Uterus (tissue), 4 donors: Measurements from ENCODE around the gene SBF2. TPM values are rescaled to one million over a fixed set of nuclear protein-coding genes. Genes with fewer than 3 reads are reported as not detected.

Experiments
- DNase-seq, 2 donors: peaks; one replicate each; pipeline ENCODE4 v3.0.0-alpha.2; 2019 to 2020
- H3K27ac ChIP-seq, 2 donors: fragments of 200-600 bp; sonication (generic); 1 replicate in 1 of 2; 2 replicates in 1 of 2; pipeline ENCODE4 v1.5.1; 2016 to 2018
- H3K27me3 ChIP-seq, 2 donors: fragments of 200-600 bp; sonication (generic); one replicate each; pipeline ENCODE4 v1.5.1; 2018 to 2019; ENCODE audit warnings: control low read depth in 1 of 2
- H3K36me3 ChIP-seq, 2 donors: fragments of 200-600 bp; sonication (generic); one replicate each; pipeline ENCODE4 v1.5.1; 2019; ENCODE audit warnings: control low read depth in 1 of 2
- H3K4me1 ChIP-seq, 2 donors: fragments of 200-600 bp; sonication (generic); one replicate each; pipeline ENCODE4 v1.5.1; 2018 to 2019; ENCODE audit warnings: control low read depth in 1 of 2
- H3K4me3 ChIP-seq, 2 donors: fragments of 200-600 bp; sonication (generic); 1 replicate in 1 of 2; 2 replicates in 1 of 2; pipeline ENCODE4 v1.5.1; 2018 to 2019; ENCODE audit warnings: mild to moderate bottlenecking in 1 of 2
- H3K9me3 ChIP-seq, 2 donors: fragments of 200-600 bp; sonication (generic); one replicate each; pipeline ENCODE4 v1.5.1; 2019; ENCODE audit warnings: control low read depth in 1 of 2
- CTCF ChIP-seq, 4 experiments: fragments of 200-600 bp in 2 of 4; fragments of 450-650 bp in 2 of 4; sonication (generic) in 2 of 4; IDR thresholded peaks; one replicate each; pipeline ENCODE4 v1.5.1; 2016 to 2019; ENCODE audit warnings: antibody characterized with exemption in 4 of 4, mild to moderate bottlenecking in 2 of 4, moderate library complexity in 1 of 4
- POLR2A ChIP-seq, 2 donors: fragments of 450-650 bp; IDR thresholded peaks; one replicate each; pipeline ENCODE4 v1.6.1; 2016; ENCODE audit warnings: antibody characterized with exemption in 2 of 2, mild to moderate bottlenecking in 1 of 2, moderate library complexity in 1 of 2
- intact Hi-C: fragments of 100-400 bp; cut with DNase I; formaldehyde crosslinking; loops from one replicate; pipeline ENCODE4 v1.15.1; 2023; ENCODE audit warnings: low total_unique reads
- total RNA-seq, 4 donors: library from RNA; depleted of rRNA in 3 of 4; stranded (reverse); fragments of >200 nt in 3 of 4; gene quantifications; one replicate each; pipeline versions ENCODE4 v1.1.0 to v1.2.4, GENCODE V29; 2014 to 2023
- donor health status: DM: yes; HTN: yes; CAD: no.

Gene SBF2
- total RNA-seq, 4 donors from 2014 or later: 45.0 to 202 (median 98.0) TPM

DNA sequence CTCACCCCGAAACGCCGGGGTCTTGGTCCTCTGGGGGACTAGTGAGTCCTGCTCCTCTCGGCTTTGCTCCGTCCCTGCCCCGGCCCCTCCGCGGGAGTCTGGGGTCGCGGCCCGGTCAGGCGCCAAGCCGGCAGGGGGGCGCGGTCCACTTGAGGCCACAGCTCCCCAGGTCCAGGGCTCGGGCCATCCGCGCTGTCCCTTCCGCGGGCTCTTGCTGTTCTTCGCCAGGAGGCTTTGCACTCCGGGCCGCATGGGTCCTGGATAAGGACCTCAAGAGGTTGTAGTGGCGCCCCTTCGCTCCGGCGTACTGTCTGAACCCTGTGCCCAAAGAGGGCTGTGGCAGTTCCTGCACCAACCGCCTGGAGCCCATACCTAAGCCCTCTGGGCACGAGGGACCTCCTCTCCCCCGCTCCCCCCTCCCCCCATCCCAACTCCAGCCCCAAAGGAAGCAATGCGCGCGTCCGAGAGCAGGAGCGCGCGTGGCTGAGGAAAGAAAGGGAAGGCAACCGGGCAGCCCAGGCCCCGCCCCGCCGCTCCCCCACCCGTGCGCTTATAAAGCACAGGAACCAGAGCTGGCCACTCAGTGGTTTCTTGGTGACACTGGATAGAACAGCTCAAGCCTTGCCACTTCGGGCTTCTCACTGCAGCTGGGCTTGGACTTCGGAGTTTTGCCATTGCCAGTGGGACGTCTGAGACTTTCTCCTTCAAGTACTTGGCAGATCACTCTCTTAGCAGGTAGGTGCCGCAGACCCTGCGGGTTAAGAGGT is 10.7 kb upstream of the SBF2 start, which contains the start of gene ADM:
ADM (plus strand) TSS at position 579 of the 767 bp plus-strand sequence. CDS start 628 bp downstream, outside the sequence.
- H3K36me3 ChIP-seq: no peaks in the 10 kb centered on the region
- intact Hi-C loops: loop anchor here (10.0 kb wide), 1 partner anchor 100 kb away; no protein-coding TSS in a partner anchor
- H3K27ac ChIP-seq: peak within 1 kb of the TSS; percentile 84 to 95
- H3K9me3 ChIP-seq: no peaks in the 10 kb centered on the region
- TF ChIP-seq CTCF (IDR thresholded peaks at IDR 0.05): peak; percentile 53 to 71 (median 60)
- peak; percentile 85 to 86 for TF ChIP-seq POLR2A (IDR thresholded peaks at IDR 0.05)
- H3K4me1 ChIP-seq: no peaks in the 10 kb centered on the region
- DNase-seq: peak; percentile 91 to 92
- H3K27me3 ChIP-seq: no peaks in the 10 kb centered on the region
- peak within 1 kb of the TSS; percentile 53 to 62 for H3K4me3 ChIP-seq

DNA sequence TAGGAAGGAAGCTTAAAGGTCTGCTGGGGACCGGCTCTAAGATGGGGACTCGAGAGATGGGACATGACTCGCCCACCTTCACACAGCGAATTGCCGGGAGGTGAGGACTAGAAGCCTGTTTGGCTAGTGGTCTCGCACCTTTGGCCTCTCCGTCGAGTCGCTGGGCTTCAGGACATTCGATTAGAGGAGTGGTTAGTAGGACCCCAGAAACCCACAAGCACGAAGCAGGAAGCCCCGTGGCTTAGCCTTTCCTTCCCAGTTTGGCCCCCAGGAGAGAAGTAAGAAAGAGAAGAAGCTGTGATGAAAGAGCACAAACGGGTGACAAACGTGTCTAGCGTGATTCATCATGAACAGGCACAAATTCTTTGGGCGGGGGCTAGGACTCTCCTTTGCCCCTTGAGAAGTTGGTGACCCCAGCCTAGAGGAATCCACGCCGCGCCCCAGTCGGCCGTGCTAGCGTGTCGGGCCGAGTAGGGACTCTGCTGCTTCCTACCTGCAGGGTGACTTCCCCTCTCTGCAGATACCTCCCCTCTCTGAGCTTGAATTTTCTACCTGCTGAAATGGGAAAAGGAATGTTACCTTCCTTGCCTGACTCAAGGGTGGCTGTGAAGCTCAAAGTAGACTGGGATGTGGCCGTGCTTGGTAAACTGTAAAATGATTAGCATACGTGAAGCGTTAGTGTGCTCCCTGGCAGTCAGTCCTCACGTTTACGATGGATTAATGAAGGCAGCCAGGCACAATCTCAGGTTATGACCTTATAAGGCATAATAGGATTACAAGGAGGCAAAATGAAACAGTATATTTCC is 9.7 kb upstream of the SBF2 start:
- intact Hi-C loops: loop anchor here (10.0 kb wide), 1 partner anchor 99 kb away; no protein-coding TSS in a partner anchor
- H3K4me1 ChIP-seq: no peaks in the 10 kb centered on the region

GRCh38 chr11:10302744-10303557 is 8.9 kb upstream of the SBF2 start:
- no peak for TF ChIP-seq CTCF (IDR thresholded peaks at IDR 0.05)
- peak in 1 of 2 donors; percentile 45 for TF ChIP-seq POLR2A (IDR thresholded peaks at IDR 0.05)
- peak; percentile 87 to 88 for DNase-seq
- Histone ChIP-seq H3K27me3 (no peaks in the 10 kb centered on the region), H3K36me3 (no peaks in the 10 kb centered on the region), H3K4me3 (peak overlapping the region; percentile 53 to 90), H3K4me1 (no peaks in the 10 kb centered on the region), H3K9me3 (no peaks in the 10 kb centered on the region), H3K27ac (peak overlapping the region; percentile 84 to 95)
- intact Hi-C loops: loop anchor here (10.0 kb wide), 1 partner anchor 98 kb away; no protein-coding TSS in a partner anchor

More for the DNA sequence above, 9.7 kb upstream of the SBF2 start:
- H3K9me3 ChIP-seq: no peaks in the 10 kb centered on the region
- H3K27me3 ChIP-seq: no peaks in the 10 kb centered on the region
- peak in 1 of 2 donors; percentile 40 for DNase-seq
- no peaks in the 10 kb centered on the region for H3K36me3 ChIP-seq
- TF ChIP-seq POLR2A (IDR thresholded peaks at IDR 0.05) (no peak), CTCF (IDR thresholded peaks at IDR 0.05) (no peak)
- peak overlapping the region; percentile 53 to 90 for H3K4me3 ChIP-seq
- peak overlapping the region; percentile 84 to 95 for H3K27ac ChIP-seq

DNA sequence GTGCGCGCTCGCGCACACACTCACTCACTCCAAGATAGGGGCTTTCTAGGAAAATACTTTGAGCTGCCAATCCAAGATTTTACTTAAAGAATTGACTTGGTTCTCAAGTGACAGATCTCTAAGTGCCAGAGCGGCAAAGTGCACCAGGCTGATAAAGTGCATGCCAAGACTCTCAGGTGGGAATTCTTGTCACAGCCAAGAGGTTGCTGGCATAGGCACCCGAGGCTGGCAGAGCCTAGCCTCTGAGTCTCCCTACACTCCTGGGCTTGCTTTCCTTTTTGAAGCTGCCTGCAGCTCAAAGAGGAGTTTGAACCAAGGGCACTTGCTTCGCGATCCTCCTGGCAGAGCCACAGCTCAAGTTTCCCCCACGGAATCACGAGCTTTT is 8.3 kb upstream of the SBF2 start:
- TF ChIP-seq POLR2A (IDR thresholded peaks at IDR 0.05): no peak
- no peak for TF ChIP-seq CTCF (IDR thresholded peaks at IDR 0.05)
- no peaks in the 10 kb centered on the region for H3K4me1 ChIP-seq
- DNase-seq: no peak
- peak overlapping the region; percentile 53 to 90 for H3K4me3 ChIP-seq
- H3K27ac ChIP-seq: peak overlapping the region; percentile 84 to 95
- H3K9me3 ChIP-seq: no peaks in the 10 kb centered on the region
- H3K27me3 ChIP-seq: no peaks in the 10 kb centered on the region
- intact Hi-C loops: loop anchor here (10.0 kb wide), 1 partner anchor 98 kb away; no protein-coding TSS in a partner anchor
- no peaks in the 10 kb centered on the region for H3K36me3 ChIP-seq
